K562 (cell line): ENCODE measurements around the gene MTCH2. TPM values are rescaled to one million over a fixed set of nuclear protein-coding genes. Genes with fewer than 3 reads are reported as not detected.

Source experiments
- ATAC-seq: fragments of 200-7000 bp; cut with Tn5 transposase; 3 replicates; pipeline ENCODE4 v1.9.1; 2020; ENCODE audit warnings: moderate library complexity
- BruUV-seq: library from RNA; stranded (reverse); fragments of 400-500 nt; replicated peaks from 2 replicates; lab custom pipeline; 2021; lab: Mats Ljungman, UMichigan
- CTCF ChIA-PET: fragments of 300-600 bp; formaldehyde crosslinking; extraction: SDS; loops from one replicate; lab custom pipeline; 2021; ENCODE audit warnings: low intra/inter-chr PET ratio; lab: Yijun Ruan, JAX
- POLR2A ChIA-PET: fragments of 300-600, 350-650 bp; sonication (Branson Sonifier 250); formaldehyde crosslinking; extraction: SDS; loops from one replicate; lab custom pipeline; 2021; ENCODE audit warnings: antibody characterized with exemption, inconsistent platforms; lab: Yijun Ruan, JAX
- DNase-seq, 4 experiments: peaks; one replicate each; pipeline versions ENCODE4 v3.0.0 to v3.0.0-alpha.2; 2011 to 2018; ENCODE audit warnings: low spot score in 3 of 4, mixed read lengths in 3 of 4; ENCODE audit errors: extremely low read depth in 1 of 4
- FAIRE-seq: peaks from 2 replicates; lab custom pipeline; 2011; peaks lifted over from hg19 to GRCh38; lab: Jason Lieb, UNC
- H2AFZ ChIP-seq: 2 replicates; pipeline ENCODE4 v1.6.0; 2011; ENCODE audit warnings: low read depth, low read length, control low read depth, inconsistent platforms
- H3K27ac ChIP-seq: fragments of 200-600 bp; 3 replicates; pipeline ENCODE4 v1.8.0; 2011; ENCODE audit warnings: low read depth, mild to moderate bottlenecking, control low read depth, inconsistent platforms, low read length, moderate library complexity, mixed read lengths; ENCODE audit errors: extremely low read depth
- H3K27me3 ChIP-seq, 2 experiments: fragments of 300-600 bp in 1 of 2; 2 replicates in 1 of 2; 3 replicates in 1 of 2; pipeline versions ENCODE4 v1.6.0 to v1.8.0; 2011; ENCODE audit warnings: inconsistent platforms in 2 of 2, low read length in 2 of 2, mild to moderate bottlenecking in 1 of 2, mixed read lengths in 1 of 2, moderate library complexity in 1 of 2; ENCODE audit not compliant: control insufficient read depth in 2 of 2, insufficient read depth in 2 of 2
- H3K36me3 ChIP-seq: fragments of 300-600 bp; 3 replicates; pipeline ENCODE4 v1.8.0; 2011; ENCODE audit warnings: mild to moderate bottlenecking, low read length, inconsistent platforms; ENCODE audit not compliant: control insufficient read depth, insufficient read depth
- H3K4me1 ChIP-seq, 2 experiments: fragments of 200-600 bp in 1 of 2; replicated peaks in 1 of 2; 2 replicates in 1 of 2; 3 replicates in 1 of 2; pipeline versions ENCODE4 v1.5.1 to v1.8.0; 2011; ENCODE audit warnings: inconsistent platforms in 2 of 2, low read length in 2 of 2, mild to moderate bottlenecking in 1 of 2, mixed read lengths in 1 of 2, moderate library complexity in 1 of 2; ENCODE audit not compliant: control insufficient read depth in 2 of 2, insufficient read depth in 2 of 2
- H3K4me2 ChIP-seq: 2 replicates; pipeline ENCODE4 v1.6.1; 2011; ENCODE audit warnings: low read length, control low read depth, inconsistent platforms, mixed read lengths; ENCODE audit not compliant: insufficient read depth
- H3K4me3 ChIP-seq: fragments of 200-600 bp; sonication (generic), shearing (Covaris generic); 2 replicates; pipeline ENCODE4 v1.5.1; 2016; ENCODE audit warnings: control low read depth, inconsistent platforms
- H3K79me2 ChIP-seq: fragments of 200-600 bp; 3 replicates; pipeline ENCODE4 v1.8.0; 2011; ENCODE audit warnings: low read length, inconsistent platforms; ENCODE audit not compliant: control insufficient read depth, insufficient read depth
- H3K9ac ChIP-seq, 2 experiments: 2 replicates each; pipeline versions ENCODE4 v1.6.0 to v1.6.1; 2011; ENCODE audit warnings: low read depth in 2 of 2, low read length in 2 of 2, control low read depth in 1 of 2, inconsistent platforms in 1 of 2, mild to moderate bottlenecking in 1 of 2, mixed read lengths in 1 of 2; ENCODE audit not compliant: insufficient read depth in 1 of 2
- H3K9me1 ChIP-seq: one replicate; pipeline ENCODE4 v1.6.0; 2011; ENCODE audit warnings: inconsistent platforms, mild to moderate bottlenecking, low read length, moderate library complexity; ENCODE audit not compliant: control insufficient read depth, insufficient read depth
- H3K9me3 ChIP-seq: replicated peaks from 2 replicates; pipeline ENCODE4 v1.5.1; 2011; ENCODE audit warnings: low read depth, low read length, inconsistent platforms; ENCODE audit not compliant: control insufficient read depth, insufficient read depth
- H4K20me1 ChIP-seq: replicated peaks from 2 replicates; pipeline ENCODE4 v1.6.1; 2011; ENCODE audit warnings: low read length, inconsistent platforms, mixed read lengths; ENCODE audit not compliant: control insufficient read depth, insufficient read depth
- MTA3 ChIP-seq: fragments of 450-650 bp; formaldehyde crosslinking; IDR thresholded peaks from 2 replicates; pipeline ENCODE4 v1.6.1; 2017; ENCODE audit warnings: mild to moderate bottlenecking, borderline replicate concordance
- PKNOX1 ChIP-seq: fragments of 450-650 bp; IDR thresholded peaks from 2 replicates; pipeline ENCODE4 v1.6.1; 2016
- POLR2G ChIP-seq: fragments of 200-400 bp; formaldehyde crosslinking; IDR thresholded peaks from 2 replicates; pipeline ENCODE4 v1.6.1; 2017; ENCODE audit warnings: low read depth, mild to moderate bottlenecking, antibody characterized with exemption, low read length, moderate library complexity
- RBFOX2 ChIP-seq: fragments of 200-400 bp; formaldehyde crosslinking; IDR thresholded peaks from 2 replicates; pipeline ENCODE4 v1.6.1; 2017; ENCODE audit warnings: low read depth, mild to moderate bottlenecking, low read length, moderate library complexity
- THRAP3 ChIP-seq: fragments of 450-650 bp; IDR thresholded peaks from 2 replicates; pipeline ENCODE4 v1.6.1; 2016; ENCODE audit warnings: mild to moderate bottlenecking, inconsistent platforms, borderline replicate concordance
- WGBS: fragments of 100-300 bp; shearing (Covaris generic); methylation state at CpG from one replicate; pipeline ENCODE4 v1.1.6; 2016; ENCODE audit warnings: low coverage, mixed read lengths; ENCODE audit not compliant: insufficient coverage; ENCODE audit errors: missing lambda C conversion rate; 5-methylcytosine and 5-hydroxymethylcytosine counted together
- in situ Hi-C: fragments of 300-500 bp; cut with MboI; formaldehyde crosslinking; loops from 4 replicates; pipeline ENCODE4 v1.15.0; 2018; ENCODE audit warnings: inconsistent platforms, mixed read lengths
- intact Hi-C: fragments of 100-400 bp; cut with micrococcal nuclease; formaldehyde crosslinking; loops from 2 replicates; pipeline ENCODE4 v1.14.2; 2022
- polyA plus RNA-seq, 8 experiments: library from polyadenylated mRNA; depleted of rRNA in 4 of 8; stranded (reverse) in 5 of 8; unstranded in 3 of 8; fragments of >200 nt; fragmentation: Nextera tagmentation in 2 of 8; fragmentation: Illumina TruSeq in 1 of 8; extraction: Ambion mirVana in 2 of 8; extraction: Trizol in 1 of 8; gene quantifications; 2 replicates each; pipeline versions ENCODE4 v1.2.1 to v1.2.3, GENCODE V29; 2011 to 2014; ENCODE audit warnings: inconsistent platforms in 1 of 8, missing spikeins in 1 of 8
- total RNA-seq, 7 experiments: library from RNA; depleted of rRNA in 6 of 7; stranded (reverse); fragments of >200 nt in 6 of 7; fragmentation: Illumina TruSeq in 2 of 7; extraction: Trizol in 2 of 7; gene quantifications; 2 replicates each; pipeline versions ENCODE4 v1.2.1 to v1.2.3, GENCODE V29; 2011 to 2021; ENCODE audit warnings: low replicate concordance in 1 of 7
- TF ChIP-seq, protein P1 (sequence below): sonication (generic); formaldehyde crosslinking; IDR thresholded peaks from 2 replicates; pipeline ENCODE4 v1.8.0; 2022; ENCODE audit warnings: missing genetic modification reagents, mild to moderate bottlenecking, moderate library complexity, borderline replicate concordance

The MTCH2 gene
- total and polyA plus RNA-seq, 9 of the 15 experiments (the other 6 are each of a cell fraction or from before 2014, with no cell fraction given), result 95.4 to 620 (median 198) TPM

DNA sequence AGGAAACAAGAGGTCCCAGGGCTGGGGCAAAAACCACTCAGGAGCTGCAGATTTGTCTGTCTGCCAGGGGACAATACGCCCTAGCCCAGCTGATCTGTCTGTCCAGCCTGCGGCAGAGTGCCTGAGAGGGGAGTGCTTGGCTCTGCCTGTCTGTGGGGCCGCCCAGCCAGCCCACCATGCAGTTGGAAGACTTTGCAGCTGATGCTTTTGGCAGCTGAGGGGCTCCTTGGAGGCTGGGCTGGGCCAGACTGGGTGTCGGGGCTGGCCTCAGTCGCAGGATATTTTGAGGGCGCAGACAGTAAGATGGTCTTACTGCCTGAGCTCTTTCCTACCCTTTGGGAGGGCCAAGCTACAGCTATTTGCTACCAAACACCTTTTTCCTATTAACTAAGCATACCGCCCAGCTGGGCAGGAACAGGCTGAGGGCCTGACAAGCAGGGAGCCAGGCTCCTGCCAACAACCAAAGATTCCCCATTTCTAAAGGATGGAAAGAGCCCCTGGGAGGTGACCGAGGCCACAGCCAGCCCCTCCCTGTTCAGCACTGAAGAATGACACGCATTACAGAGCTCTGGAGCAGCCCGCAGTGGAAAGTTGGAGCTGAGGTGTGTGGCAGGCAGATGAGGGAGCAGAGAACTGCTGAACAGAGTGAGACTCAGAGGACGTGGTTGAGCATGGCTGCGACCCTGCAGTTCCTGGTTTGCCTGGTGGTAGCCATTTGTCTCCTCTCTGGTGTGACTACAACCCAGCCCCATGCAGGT, 56.1 kb downstream of the MTCH2 start, which contains the start of gene FAM180B:
FAM180B (plus strand) TSS at position 581 of the 758 bp plus-strand sequence; CDS start at position 672, 91 bp downstream.
- BruUV-seq, result no TSS peak
- Histone ChIP-seq H3K36me3 (peaks cover 40% of the 10 kb centered on the region), H3K27ac (no peak within 1 kb of the TSS), H3K4me3 (no peak within 1 kb of the TSS), H3K9me3 (no peaks in the 10 kb centered on the region), H4K20me1 (no peaks in the 10 kb centered on the region), H3K9me1 (no peaks in the 10 kb centered on the region), H3K4me2 (no peak within 1 kb of the TSS), H3K9ac (peak within 1 kb of the TSS in 1 of 2 experiments; percentile 52; a peak in 2 of 4 replicates), H3K27me3 (no peaks in the 10 kb centered on the region), H3K4me1 (peaks cover 0 to 14% of the 10 kb centered on the region in 2 experiments; a peak in 1 of 5 replicates), H2AFZ (no peak within 1 kb of the TSS), H3K79me2 (peaks cover 7% of the 10 kb centered on the region; the same call in 1 of the 3 replicates)
- ATAC-seq (peak; percentile 39), FAIRE-seq (no peak), DNase-seq (no peak)
- intact Hi-C loops, result no loop called here
- POLR2A ChIA-PET, result interaction anchor here (0.6 to 4.2 kb wide), 10 partner anchors 9 to 75 kb away, joined by 3 to 35 read pairs (median 4); partner anchors contain the start of gene C1QTNF4
- CTCF ChIA-PET, result no interaction called here
- 71% methylated on average over 12 of the region's 12 CpGs for WGBS
- TF ChIP-seq THRAP3 (no peak), PKNOX1 (no peak), POLR2G (peak; percentile 52; the same call in 1 of the 2 replicates), RBFOX2 (peak; percentile 41; the same call in 1 of the 2 replicates), MTA3 (no peak)
- TF ChIP-seq, protein P1, sequence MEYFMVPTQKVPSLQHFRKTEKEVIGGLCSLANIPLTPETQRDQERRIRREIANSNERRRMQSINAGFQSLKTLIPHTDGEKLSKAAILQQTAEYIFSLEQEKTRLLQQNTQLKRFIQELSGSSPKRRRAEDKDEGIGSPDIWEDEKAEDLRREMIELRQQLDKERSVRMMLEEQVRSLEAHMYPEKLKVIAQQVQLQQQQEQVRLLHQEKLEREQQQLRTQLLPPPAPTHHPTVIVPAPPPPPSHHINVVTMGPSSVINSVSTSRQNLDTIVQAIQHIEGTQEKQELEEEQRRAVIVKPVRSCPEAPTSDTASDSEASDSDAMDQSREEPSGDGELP (CRISPR knock-in tag), result peak; percentile 19; the same call in 1 of the 2 replicates
- in situ Hi-C loops, result no loop called here
